CD4-positive, alpha-beta T cell treated with Interleukin-17A for 1 hour (primary cell): ENCODE data around the gene YPEL1.
"Not testable (repeated sequence)": the region's sequence is repeated elsewhere in the genome, so short reads cannot be mapped to it uniquely, and the experiment has no call there.

Source experiments
- DNase-seq: peaks from one replicate; pipeline ENCODE4 v3.0.0-alpha.2; 2020

YPEL1 gene

DNA sequence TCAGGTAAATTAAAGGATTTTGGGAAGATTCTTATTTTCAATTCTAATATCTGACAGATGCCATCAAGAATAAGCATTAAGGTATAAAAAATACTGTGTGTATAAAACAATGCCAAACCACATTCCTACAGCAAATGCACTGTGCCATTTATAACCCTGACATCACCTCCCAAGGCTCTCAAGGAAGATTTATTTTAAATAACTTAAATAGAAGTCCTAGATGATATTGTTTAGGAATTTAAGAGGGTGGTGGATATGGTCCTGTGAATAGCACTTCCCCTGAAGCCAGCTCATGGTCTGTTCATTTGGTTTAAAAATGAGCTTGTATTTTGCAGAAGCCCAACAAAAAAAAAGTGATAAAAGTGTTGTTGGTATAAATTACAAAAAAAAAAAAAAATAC is 37.7 kb downstream of the YPEL1 start:
- no peak for DNase-seq

DNA sequence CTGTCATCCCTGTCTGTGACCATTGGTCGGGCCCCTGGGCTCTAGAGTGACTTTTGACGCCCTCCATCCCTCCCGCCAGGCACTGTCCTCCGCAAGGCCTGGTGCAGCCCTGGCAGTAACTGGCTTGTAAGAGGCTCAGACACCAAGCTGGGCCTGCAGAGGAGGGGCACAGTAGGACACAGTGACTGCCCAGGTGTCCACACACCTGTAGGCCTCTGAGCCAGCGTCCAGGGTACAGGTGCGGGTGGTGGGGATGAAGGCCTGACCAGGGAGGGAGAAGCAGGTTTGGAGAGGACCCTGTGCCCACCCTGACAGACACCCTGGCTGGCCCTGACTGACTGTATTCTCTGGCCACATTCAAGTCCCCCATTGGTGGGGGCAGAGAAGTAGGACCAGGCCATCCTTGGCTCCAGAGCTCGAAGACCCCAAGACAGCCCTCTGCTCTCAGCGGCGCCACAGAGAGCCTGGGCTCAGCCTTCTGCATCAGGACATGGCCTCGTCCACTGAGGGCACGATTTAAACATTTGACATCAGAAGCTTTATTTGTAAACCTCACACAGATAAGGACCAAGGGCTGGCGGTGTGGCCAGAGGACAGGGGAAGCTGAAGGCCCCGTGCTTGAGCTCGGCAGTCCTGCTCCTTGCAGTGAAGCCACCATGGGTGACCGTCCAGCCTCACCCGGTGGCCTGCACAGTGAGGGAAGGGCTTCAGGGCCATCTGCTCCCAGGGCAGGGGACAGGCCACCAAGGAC is 38.4 kb downstream of the YPEL1 start:
- no peak for DNase-seq

DNA sequence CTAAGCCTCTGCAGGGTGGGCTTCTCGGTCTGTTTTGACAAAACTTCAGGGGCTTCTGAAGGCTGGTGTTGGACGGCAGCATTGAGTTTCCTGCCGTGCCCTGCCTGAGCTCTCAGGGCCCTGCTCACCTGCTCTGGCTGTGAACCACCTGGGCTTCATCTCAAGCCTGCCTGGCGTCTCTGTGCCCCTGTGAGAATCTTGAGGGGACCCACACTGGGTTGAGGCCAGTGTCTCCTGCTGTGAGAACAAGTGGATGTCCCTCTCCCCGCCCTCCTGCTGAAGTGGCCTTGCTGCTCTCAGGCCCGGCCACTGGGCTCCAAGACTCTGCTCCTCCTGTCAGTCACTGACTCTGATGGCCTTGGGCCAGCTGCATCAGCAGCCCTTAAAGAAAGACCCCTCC is 39.5 kb downstream of the YPEL1 start:
- DNase-seq: no peak

DNA sequence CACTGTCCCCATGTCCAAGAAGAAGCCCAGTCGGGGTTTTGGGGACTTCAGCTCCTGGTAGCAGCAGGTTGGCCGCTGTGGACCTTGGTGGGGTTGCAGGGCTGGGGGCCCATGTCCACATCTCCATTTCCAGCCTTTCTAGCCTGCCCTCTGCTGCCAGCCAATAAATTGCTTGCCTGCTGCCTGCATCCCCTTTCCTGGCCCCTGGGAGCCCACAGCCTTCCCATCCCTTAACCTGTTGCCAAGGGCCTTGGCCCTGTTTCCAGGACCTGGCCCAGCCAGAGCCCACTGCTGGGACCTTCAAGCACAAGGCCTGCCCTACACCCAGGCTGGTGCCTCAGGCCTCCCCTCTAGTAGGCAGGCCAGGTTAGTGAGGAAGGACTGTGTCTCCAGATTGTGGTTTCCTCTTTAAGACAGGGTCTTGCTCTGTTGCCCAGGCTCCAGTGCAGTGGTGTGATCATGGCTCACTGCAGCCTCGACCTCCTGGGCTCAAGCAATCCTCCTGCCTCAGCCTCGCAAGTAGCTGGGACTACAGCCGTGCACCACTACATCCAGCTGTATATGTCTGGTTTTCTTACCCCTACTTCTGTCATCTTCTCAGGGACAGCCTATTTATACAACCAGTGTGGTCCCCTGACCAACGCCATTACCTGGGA is 40.0 kb downstream of the YPEL1 start:
- DNase-seq: no peak

DNA sequence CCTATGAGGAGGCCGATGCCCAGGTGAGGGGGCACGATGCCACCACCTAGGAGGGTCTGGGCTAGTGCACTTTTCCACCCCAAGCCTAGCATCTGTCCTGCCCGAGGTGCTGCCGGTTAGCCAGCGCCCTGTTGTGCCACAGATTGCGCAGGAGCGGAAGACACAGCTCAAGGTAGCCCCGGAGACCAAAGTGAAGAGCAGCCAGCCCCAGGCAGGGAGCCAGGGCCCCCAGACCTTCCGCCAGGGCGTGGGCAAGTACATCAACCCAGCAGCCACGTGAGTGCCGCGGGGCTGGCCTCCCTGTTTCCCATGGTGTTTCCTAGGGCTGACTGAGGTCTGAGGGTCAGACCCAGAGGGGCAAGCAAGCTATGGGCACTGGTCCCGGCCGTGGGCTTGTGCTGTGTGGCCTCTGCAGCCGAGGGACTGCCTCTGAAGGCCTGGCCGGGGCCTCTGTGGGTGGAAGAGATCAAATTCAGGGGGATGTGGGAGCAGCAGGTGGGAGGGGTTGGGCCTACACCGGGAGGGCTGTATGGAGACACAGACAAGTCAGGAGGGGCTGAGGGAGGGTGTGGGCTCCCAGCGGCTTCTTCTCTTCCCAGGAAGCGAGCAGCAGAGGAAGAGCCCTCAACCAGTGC is 40.7 kb downstream of the YPEL1 start:
- no peak for DNase-seq

DNA sequence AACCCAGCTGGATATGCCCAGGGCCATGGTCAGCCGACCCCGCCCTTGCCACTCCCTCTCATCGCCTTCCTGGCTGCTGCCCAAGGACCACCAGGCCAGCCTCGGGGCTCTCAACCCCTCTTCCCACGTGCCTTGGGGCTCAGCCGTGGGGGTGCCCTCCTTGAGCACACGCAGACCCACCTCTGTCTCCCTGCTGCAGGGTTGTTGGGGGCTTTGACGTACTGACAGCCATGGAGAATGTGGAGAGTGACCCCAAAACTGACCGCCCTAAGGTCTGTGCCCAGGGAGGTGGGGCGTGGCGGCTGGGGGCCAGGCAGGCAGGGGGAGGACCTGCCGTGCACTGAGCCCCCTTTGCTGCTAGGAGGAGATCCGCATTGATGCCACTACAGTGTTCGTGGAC is 41.2 kb downstream of the YPEL1 start:
- DNase-seq: no peak

DNA sequence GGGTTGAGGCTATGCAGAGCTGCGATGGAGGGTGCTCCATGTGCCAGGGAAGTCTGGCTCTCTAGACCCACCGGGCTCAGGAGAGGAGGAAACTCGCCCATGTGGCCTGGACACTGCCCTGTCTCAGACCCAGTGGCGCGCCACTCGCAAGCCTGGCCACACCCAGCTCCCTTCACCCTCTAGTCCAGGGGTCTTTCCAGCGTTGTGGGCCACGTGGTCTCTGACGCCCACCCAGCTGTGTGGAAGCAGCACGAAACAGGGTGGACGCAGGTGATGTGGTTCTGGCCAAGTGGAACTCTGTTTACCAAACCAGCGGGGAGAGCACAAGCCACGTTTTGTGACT is 41.6 kb downstream of the YPEL1 start:
- DNase-seq: no peak

DNA sequence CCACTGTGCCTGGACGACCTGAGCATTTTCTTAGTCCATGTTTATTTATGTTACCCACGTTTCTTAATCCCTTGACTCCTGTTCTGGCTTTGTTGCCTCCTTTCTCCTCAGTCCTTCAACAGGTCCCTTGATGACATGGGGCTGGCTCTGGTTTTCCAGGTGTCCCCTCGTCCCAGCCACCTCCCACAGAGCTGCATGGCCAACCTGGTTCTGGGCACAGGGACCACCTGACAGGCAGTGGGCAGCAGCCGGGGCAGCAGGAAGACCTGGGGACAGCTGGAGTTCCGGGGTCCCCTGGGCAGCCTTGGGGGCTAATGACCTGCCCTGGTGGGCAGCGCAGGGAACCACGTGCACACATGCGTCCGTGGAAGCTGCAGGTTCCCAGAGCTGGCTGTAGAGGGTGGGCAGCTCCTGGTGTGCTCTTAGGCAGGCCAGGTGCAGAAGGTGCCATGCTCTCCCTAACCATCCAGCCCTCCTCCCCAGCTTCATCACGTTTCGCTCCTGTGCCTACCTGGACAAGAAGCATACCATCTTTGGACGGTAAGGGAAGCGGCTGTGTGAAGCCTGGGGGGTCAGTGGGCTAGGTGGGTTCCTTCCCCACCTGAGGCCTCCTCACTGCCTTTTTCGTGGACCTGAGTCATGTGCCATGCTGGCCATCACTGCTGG is 42.1 kb downstream of the YPEL1 start:
- no peak for DNase-seq

DNA sequence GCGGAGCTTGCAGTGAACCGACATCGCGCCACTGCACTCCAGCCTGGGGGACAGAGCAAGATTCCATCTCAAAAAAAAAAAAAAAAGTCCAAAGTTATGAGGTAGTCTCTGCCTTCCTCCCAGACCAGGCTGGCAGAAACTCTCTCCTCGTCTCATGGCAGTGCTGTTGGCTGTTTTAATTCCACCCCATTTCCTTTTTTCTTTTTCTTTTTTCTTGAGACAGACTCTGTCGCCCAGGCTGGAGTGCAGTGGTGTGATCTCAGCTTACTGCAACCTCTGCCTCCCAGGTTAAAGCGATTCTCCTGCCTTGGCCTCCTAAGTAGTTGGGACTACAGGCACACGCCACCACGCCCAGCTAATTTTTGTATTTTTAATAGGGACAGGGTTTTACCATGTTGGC is 42.7 kb downstream of the YPEL1 start:
- not testable (repeated sequence) for DNase-seq

DNA sequence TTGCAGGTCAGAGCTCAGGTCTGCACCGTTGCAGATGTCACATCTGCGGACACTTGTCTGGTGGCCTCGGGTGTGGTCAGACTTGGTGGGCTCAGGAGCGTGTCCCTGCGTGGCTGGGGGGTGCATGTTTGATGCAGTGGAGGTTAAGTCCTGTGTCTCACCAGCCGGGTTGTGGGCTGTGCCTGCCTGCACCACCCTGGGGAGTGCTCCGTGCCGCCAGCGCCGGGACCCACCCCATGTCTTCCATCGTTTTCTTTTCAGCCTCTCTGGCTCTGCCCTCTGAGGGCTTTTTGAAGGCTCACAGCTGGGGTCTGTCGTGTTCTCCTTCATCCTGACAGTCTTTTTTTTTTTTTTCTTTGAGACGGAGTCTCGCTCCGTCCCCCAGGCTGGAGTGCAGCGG is 43.8 kb downstream of the YPEL1 start:
- DNase-seq: no peak

DNA sequence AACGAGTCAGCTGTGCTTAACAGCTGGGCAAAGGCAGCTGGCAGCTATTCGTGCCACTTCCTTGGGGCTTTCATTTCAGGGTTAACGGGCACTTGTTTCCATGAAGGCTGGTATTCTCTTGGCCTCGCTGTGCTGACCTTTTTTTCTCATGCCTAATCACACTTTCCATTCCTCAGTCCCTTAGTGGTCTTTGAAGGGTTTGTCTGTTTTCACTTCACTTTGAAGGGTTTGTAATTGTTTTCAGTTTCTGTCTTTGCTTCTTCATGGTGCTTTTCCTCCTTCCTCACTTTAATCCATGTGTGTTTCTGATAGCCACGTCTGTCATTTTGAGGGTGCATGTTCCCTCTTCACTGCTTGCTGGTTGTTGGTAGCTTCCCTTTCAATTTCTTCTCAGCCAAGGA is 45.2 kb downstream of the YPEL1 start:
- no peak for DNase-seq

DNA sequence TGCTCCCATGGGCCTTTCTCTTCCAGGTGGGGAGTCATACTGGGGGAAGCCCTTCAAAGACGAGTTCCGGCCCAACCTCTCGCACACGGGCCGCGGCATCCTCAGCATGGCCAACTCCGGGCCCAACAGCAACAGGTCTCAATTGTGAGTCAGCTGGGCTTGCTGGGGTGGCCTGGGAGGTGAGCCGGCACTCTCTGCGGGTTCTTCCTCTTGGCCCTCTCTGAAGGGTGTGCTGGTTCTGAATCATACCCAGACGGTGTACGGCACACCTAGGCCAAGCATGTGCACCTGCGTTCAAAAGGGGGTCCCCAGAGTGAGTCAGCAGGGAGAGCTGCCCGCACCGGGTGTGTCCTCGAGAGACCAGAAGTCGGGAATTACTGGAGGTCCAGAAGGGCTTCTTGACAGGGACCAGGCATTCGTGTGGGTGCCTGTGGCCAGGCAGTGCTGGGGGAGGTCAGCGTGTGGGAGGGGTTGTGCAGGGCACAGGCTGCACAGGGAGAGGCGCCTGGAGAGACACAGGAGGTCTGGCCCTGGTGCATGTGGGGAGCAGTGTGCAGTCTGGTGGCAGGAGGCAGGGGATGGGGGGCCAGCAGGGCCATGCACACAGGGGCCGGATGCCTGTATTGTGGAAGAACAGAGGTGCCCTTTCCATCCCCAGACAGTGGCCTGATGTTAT is 46.8 kb downstream of the YPEL1 start:
- DNase-seq: no peak

DNA sequence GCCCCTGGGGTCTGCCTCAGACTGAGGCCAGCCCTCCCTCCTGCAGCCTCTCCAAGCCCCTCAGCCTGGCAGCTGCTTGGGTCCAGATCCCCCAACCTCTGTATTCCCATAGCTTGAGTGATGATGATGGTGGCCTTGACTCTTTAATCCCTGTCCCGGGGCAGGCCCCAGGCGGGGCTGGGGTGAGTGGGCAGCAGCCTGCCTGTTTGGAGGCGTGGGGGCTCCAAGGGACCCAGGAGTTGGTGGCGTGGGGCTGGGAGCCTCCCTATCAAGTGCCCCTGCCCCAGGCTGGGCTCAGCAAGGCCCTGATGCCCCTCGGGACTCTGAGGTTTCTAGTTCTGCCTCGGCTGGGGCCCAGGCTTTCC is 47.3 kb downstream of the YPEL1 start:
- no peak for DNase-seq

DNA sequence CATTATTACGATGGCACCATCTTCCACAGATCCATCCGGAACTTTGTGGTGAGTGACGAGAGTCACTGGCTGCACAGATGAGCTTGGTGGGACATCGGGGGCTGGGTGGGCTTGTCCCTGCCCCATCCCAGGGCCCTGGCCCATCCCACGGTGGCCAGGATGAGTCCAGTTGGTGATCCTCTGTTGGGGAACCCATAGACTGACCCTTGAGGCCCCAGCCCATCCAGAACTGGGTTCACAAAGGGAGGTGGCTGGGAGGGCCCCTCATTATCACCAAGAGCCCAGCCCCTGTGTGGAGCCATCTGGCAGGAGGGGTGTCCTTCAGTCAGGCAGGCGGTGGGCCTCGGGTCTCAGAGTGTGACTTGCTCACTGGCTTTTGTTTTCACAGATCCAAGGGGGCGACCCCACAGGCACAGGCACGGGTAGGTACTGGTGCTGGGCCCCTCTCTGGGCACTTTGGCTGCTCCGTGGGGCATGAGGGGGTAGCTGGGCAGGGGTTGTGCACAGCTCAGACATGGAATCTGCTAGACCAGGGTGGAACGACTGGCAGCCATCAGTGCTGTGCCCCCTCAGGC is 47.8 kb downstream of the YPEL1 start:
- no peak for DNase-seq

DNA sequence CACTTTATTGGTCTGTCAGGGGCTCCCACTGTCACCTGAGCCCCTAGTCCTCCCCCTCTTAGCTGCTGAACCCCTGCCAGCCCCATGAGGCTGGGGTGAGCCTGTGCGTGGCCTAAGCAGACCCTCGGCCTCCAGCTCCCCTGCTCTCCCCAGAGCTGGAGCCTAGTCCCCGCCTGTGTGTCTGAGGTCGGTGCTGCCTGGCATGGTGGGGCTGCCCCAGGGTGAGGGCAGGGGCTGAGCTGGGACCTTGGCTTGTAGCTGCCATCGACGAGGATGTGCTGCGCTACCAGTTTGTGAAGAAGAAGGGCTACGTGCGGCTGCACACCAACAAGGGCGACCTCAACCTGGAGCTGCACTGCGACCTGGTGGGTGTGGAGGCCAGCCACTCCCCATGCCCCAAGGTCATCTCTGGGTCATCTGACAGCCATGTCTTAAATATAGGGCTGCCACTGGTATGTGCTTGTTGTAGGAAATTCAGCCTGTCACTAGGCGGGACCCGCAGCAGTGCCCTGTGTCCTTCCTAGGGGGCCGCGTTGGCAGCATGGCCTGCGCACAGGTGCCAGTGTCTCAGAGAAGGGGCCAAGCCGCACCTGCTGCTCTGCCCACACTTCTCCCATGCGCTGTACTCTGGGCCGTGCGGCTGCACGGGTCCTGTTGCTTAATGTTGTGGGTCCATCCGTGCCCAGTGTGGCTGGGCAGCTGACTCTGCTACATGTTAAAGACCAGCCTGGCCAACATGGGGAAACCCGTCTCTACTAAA is 48.8 kb downstream of the YPEL1 start:
- DNase-seq: no peak

DNA sequence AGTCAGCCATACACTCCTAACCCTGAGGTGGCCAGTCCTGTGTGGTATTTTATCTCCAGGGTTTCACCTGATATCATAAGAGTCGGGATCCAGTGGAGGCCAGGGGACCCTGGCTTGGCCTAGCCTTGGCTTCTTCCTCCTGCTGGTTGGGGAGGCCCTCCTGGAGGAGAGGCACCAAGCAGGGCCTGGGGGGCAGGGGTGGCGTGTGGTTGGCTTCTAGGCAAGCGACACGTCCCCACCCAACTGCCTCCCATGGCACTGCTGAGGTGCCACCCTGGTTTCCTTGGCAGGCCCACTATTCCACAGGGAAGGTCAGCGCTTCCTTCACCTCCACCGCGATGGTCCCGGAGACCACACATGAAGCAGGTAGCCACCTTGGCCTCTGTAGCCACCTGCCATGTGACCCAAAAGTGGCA is 49.4 kb downstream of the YPEL1 start:
- DNase-seq: no peak

DNA sequence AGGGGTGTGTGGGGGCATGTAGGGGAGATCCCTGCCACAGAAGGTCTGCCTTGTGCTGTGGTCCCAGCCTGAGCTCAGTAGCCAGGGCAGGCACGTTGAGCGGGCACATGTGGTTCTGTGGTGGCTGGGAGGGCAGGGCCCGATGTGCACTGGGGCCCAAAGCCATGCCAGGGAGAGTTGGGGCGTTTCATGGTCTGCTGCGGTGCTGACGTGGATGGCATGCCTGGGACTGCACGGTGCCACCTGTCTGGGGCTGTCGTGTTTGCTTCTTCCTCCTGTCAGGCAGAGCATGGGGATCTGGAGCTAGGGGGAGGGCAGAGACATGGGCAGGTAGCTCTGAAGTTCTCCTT is 50.5 kb downstream of the YPEL1 start:
- no peak for DNase-seq

DNA sequence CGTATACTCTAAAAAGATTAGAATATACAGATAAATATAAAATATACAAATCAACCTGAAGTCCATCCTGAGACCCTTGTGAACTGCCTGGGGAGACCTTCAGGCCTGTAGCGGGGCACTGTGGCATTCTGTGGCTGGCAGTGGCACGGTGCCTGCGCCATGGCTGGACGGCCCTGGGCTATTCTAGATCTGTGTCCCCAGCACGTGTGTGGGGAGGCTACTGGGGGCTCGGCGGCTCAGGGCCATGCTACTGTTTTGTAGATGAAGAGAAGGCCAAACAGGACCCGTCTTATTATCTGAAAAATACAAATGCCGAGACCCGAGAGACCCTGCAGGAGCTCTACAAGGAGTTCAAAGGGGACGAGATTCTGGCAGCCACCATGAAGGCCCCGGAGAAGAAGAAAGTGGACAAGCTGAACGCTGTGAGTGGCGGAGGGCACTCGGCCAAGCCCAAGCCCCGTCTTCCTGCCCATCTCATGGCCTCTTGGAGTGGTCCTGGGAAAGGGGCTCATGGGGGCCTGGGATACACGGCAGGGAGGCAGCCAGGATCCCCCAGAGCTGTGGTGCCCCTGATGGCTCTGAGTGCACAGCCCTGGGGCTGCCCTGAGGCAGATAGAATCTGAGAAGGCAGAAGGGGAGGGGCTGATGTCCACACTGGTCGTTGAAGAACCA is 51.0 kb downstream of the YPEL1 start:
- DNase-seq: no peak

DNA sequence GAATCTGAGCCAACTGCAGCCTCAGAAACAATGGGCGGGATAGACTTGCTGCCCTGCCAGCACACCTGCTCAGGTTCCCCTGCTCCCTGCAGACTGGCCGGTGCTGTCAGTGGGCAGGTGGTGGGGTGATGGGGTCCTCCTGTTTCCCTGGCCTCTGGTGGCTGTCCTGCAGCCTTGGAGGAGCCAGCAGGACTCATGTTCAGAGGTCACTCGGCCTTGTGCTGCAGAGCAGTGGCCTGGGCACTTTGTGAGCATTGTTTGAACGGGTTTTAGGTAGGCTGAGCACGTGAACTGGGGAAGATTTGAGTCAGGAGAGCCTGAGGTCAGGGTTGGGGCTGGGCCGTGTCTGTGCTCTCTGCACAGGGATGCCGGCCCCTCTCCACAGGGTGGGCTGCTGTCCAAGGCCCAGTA is 52.2 kb downstream of the YPEL1 start:
- DNase-seq: no peak

DNA sequence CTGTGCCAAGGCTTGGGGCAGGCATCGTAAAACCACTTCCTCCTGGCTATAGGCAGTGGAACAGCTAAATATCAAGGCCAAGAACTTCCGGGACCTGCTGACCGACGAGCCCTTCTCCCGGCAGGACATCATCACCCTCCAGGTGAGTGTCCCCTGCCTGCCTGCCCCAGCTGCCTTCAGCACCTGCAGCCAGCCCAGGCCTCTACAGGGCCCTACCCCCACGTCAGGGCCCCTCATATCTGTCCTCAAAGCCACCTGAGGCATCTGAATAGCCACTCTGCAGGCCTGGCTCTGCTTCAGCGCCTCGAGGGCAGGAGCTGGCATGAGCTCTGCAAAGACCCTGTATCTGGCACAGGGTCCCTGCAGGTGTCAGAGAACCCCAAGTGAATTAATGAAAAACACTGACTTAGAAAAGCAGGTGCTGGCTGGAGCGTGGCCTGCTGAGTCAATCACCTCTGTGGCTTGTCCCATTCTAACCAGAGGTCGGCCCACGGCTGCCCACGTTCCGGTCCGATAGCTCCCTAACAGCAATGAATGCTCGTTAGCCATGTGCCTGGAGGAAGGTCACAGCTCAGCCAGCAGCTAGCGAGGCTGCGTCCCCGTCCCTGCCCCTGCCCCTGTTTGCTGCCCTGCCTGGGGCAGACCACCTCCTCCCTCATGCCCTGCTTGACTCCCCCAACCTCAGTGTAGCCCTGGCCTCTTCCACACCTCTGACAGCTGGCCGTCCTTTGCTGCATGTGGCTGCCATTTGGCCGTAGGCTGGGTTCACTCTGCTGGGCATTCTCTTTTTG is 53.0 kb downstream of the YPEL1 start:
- no peak for DNase-seq
